PFSK-1 (cell line): ENCODE measurements around the gene RECQL5.

Experiments
- FOXP2 ChIP-seq: optimal IDR thresholded peaks from 2 replicates; pipeline ENCODE3; 2011; ENCODE audit warnings: borderline replicate concordance, control low read depth, inconsistent platforms; ENCODE audit not compliant: insufficient read depth; ENCODE audit errors: extremely low read length, extremely low read depth
- POLR2AphosphoS5 ChIP-seq: IDR thresholded peaks from 2 replicates; pipeline ENCODE4 v1.6.1; 2012; ENCODE audit warnings: low read depth, mild to moderate bottlenecking, control low read depth, low read length, moderate library complexity
- SIN3A ChIP-seq: IDR thresholded peaks from 2 replicates; pipeline ENCODE4 v1.6.1; 2012; ENCODE audit warnings: mild to moderate bottlenecking, low read length, moderate library complexity, borderline replicate concordance; ENCODE audit not compliant: insufficient read depth
- TAF1 ChIP-seq: IDR thresholded peaks from 2 replicates; pipeline ENCODE4 v1.6.1; 2012; ENCODE audit warnings: low read length, control low read depth, borderline replicate concordance; ENCODE audit not compliant: insufficient read depth
- TF ChIP-seq, protein P1 (sequence below), 2 experiments: IDR thresholded peaks; 2 replicates each; pipeline versions ENCODE4 v1.6.1 to v1.8.0; 2011 to 2012; ENCODE audit warnings: low read depth in 2 of 2, low read length in 2 of 2, control low read depth in 1 of 2, inconsistent platforms in 1 of 2, mild to moderate bottlenecking in 1 of 2, moderate library complexity in 1 of 2; ENCODE audit not compliant: insufficient read depth in 1 of 2

RECQL5 gene

DNA sequence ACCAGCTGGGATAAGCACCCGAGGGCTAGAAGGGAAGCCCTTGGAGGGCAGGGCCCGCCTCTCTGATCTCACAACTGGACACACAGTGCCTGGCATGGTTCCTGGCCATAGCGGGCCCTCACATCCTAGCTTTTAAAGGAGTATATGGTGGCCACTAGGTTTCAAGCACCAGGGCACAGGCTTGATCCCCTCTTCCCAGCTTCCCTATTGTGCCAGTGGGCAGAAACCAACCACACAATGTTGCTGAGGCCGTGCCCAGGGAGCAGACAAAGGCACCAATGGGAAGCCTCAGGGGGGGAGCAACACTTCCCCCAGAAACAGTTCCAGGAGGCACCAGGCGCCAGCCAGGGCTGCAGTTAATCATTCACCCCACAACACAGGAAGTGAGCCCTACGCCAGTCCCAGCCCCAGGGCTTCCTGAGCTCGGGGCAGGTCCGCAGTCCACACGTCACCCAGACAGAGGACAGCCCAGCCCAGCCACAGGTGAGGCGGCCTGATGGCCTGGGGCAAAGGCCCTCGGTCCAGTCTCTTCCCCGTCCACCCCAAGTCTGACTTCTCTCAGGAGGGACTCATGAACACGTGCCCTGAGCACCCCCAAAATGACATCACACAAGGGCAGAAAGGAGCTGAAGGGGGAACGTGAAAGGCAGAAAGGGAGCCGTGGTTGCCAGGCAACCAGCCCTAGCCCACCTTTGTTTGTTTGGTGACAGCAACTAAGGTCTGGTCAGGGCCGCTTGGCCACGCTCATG lies 20.9 kb downstream of the RECQL5 start:
- TF ChIP-seq TAF1 (no peak), POLR2AphosphoS5 (no peak), FOXP2 (no peak), SIN3A (no peak)
- TF ChIP-seq, protein P1, sequence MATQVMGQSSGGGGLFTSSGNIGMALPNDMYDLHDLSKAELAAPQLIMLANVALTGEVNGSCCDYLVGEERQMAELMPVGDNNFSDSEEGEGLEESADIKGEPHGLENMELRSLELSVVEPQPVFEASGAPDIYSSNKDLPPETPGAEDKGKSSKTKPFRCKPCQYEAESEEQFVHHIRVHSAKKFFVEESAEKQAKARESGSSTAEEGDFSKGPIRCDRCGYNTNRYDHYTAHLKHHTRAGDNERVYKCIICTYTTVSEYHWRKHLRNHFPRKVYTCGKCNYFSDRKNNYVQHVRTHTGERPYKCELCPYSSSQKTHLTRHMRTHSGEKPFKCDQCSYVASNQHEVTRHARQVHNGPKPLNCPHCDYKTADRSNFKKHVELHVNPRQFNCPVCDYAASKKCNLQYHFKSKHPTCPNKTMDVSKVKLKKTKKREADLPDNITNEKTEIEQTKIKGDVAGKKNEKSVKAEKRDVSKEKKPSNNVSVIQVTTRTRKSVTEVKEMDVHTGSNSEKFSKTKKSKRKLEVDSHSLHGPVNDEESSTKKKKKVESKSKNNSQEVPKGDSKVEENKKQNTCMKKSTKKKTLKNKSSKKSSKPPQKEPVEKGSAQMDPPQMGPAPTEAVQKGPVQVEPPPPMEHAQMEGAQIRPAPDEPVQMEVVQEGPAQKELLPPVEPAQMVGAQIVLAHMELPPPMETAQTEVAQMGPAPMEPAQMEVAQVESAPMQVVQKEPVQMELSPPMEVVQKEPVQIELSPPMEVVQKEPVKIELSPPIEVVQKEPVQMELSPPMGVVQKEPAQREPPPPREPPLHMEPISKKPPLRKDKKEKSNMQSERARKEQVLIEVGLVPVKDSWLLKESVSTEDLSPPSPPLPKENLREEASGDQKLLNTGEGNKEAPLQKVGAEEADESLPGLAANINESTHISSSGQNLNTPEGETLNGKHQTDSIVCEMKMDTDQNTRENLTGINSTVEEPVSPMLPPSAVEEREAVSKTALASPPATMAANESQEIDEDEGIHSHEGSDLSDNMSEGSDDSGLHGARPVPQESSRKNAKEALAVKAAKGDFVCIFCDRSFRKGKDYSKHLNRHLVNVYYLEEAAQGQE (IDR thresholded peaks at IDR 0.05; ENCODE audit: insufficient read depth in 1 of 2, low read depth in 2 of 2, low read length in 2 of 2) = no peak

DNA sequence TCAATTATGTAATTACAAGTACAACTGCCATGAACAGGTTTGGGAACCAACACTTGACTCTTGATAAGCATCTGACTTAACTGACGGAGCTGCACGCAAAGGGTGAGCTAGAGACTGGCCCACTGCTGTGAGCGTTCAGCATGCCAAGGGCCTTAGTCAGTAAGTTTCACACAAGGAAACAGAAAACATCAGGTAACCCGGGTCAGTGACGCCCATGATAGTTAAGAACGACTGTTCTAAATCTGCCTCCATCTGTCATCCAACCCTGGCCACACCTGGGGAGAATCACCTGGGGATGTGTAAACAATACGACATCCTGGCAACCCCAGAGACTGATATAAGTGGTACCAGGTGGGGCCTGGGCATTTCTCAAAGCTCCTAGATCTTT lies 21.5 kb downstream of the RECQL5 start:
- TF ChIP-seq TAF1 (no peak), SIN3A (no peak), POLR2AphosphoS5 (no peak), FOXP2 (no peak)
- TF ChIP-seq, protein P1 (IDR thresholded peaks at IDR 0.05; ENCODE audit: insufficient read depth in 1 of 2, low read depth in 2 of 2, low read length in 2 of 2) = no peak

DNA sequence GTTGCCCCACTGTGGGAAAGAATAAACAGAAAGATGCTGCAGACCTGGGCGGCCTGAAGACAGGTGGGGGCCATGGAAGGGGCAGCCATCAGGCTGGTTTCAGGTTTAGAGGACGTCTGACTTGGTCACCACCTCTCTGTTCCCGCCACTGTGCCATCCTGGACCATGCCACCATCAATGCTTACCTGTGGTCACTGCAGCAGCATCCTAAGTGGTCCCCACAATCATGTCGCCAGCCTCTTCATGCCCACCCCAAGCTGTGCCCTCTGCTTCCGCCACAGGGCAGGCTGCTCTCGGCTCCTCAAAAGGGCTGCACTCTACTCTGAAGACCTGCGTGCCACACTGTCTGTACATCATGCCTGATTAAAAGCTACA lies 23.3 kb downstream of the RECQL5 start:
- TF ChIP-seq POLR2AphosphoS5 (no peak), FOXP2 (no peak), TAF1 (no peak), SIN3A (no peak)
- TF ChIP-seq, protein P1 (IDR thresholded peaks at IDR 0.05; ENCODE audit: insufficient read depth in 1 of 2, low read depth in 2 of 2, low read length in 2 of 2) = no peak

DNA sequence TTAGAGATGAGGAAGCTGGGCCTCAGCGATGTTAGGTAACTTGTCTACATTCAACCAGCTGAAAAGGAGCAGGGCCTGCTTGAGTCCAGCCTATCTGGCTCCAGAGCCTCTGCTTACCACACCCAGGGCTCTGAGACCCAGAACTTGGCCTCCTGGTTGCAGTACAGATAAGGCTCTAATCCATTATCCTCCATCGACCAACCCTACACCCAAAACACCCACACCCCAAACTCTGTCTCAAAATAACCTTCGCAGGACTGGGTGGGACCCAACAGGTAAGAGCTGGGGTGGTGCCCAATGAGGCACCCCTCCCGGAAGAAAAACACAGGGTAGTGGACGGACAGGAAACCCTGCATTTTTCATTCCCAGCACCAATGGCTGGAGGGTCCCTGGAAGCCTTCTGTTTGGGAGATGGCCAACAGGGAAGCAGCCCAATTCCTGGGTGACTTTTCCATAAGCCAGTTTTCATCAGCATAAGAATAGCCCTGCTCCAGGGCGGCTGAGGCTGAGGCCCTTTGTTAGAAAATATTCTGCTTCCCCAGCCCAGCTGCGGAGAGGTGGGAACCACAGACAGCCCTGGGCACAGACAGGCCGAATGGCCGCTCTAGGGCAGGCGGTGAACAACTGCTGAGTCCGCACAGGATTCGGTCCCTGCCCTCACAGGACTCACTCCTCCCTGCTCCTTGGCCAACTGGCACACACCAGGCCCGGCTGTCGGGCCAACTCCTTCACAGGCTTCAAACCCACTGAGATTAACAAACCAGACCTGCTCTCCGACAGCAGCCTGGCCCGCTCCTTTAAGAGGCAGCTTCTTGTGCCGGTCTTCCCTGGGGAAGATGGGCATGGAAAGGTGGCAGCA lies 23.9 kb downstream of the RECQL5 start:
- no peak for TF ChIP-seq TAF1
- TF ChIP-seq, protein P1 (IDR thresholded peaks at IDR 0.05; ENCODE audit: insufficient read depth in 1 of 2, low read depth in 2 of 2, low read length in 2 of 2) = no peak
- no peak for TF ChIP-seq SIN3A
- no peak for TF ChIP-seq FOXP2
- TF ChIP-seq POLR2AphosphoS5 = no peak
